ENCODE data around the gene TAGLN2.

The TAGLN2 gene

DNA sequence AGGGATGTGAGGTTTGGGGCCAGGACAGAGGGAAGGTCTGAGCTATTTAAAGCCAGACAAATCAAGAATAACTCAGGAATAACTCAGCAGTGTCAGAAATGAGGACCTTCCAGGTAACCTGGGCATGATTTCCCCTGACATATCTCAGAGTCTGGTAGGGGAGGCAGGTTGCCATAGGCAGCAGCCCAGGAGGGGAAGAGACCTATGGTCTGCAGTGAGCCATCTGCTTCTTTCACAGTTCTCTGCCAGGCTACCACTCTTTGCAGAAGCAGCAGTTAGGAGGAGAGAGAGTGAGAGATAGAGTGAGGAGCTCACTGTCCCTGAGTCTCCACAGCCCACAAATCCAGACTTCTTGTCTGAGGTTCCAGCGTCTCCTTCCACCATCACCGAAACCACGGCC is 56.5 kb downstream of the TAGLN2 start:
- H3K4me3 ChIP-seq (ENCODE audit: extremely low read depth, insufficient read depth, low read length, poor library complexity, severe bottlenecking): no peak overlapping the region
- WGBS, 2 experiments (ENCODE audit: insufficient coverage in 2 of 2): 74 to 80% methylated on average over 2 of the region's 3 CpGs
- no peak overlapping the region for H3K27ac ChIP-seq (ENCODE audit: low read depth, low read length, severe bottlenecking)
- H3K36me3 ChIP-seq (ENCODE audit: control insufficient read depth, insufficient read depth, low read length): no peaks in the 10 kb centered on the region
- H3K4me1 ChIP-seq (ENCODE audit: control insufficient read depth, insufficient read depth, low read length, poor library complexity, severe bottlenecking): peaks cover 26% of the 10 kb centered on the region
- H3K9me3 ChIP-seq (ENCODE audit: control insufficient read depth, low read length): no peaks in the 10 kb centered on the region
